COR-L47 (cell line): ENCODE results near the gene SEMA3E.
"Not testable (repeated sequence)": the region's sequence is repeated elsewhere in the genome, so short reads cannot be mapped to it uniquely, and the experiment has no call there.

ENCODE experiments used
- DNase-seq: peaks from one replicate; lab custom pipeline; 2025; lab: John Stamatoyannopoulos, UW

The SEMA3E gene

GRCh38 chr7:83648464-83649241 lies at the start of gene SEMA3E:
TSS of gene SEMA3E (minus strand) at chr7:83649139.
- DNase-seq = peak; percentile 5

DNA sequence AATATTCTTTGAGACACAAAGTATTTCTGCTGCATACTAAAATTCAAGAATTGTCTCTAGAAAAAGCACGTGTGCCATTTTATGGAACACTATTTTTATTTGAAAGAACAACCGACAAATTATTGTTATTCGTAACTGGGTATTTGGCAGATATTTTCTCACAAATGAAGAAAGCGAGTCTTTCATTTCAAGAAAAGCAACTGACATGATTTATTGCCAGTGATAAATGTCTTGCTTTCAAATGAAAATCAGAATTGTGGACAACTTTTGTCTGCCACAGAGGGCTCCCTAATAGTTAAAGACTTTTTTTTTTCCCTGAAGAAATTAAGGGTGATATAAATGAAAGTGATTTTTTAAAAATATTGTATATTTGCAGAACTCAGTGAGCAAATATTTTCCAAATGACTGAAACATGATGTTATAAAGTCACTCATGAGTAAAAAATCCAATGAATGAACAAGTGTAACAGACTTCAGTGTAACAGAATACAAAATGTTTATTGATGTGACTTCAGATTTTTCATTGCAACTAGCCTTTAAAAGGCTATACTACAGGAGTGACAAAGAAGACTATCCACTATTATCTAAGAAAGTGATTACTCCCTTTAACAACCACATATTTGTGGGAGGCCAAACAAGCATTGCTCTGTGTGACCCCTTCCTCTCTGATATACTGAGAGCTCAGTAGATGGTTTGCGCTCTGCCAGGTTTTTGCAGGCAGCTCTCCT lies 49.0 kb upstream of the SEMA3E start:
- DNase-seq = no peak

- DNase-seq = no peak
Observed at GRCh38 chr7:83696101-83696500, 47.2 kb upstream of the SEMA3E start.

GRCh38 chr7:83695128-83695960 lies 46.4 kb upstream of the SEMA3E start:
- DNase-seq = no peak

DNA sequence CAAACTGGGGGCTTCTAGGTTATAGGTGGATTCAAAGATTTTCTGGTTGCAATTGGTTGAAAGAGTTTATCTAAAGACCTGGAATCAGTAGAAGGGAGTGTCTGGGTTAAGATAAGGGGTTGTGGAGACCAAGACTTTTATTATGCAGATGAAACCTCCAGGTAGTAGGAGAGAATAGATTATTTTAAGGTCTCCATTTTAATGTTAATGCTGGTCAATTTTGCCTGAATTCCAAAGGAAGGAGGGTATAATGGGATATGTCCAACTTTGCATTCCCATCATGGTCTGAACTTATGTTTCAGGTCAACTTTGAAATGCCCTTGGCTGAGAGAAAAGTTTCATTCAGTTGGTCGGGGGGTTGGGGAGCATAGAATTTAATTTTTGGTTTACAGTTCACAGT lies 44.3 kb upstream of the SEMA3E start:
- DNase-seq = no peak

- DNase-seq = no peak
Observed at GRCh38 chr7:83691095-83691494, 42.2 kb upstream of the SEMA3E start.

DNA sequence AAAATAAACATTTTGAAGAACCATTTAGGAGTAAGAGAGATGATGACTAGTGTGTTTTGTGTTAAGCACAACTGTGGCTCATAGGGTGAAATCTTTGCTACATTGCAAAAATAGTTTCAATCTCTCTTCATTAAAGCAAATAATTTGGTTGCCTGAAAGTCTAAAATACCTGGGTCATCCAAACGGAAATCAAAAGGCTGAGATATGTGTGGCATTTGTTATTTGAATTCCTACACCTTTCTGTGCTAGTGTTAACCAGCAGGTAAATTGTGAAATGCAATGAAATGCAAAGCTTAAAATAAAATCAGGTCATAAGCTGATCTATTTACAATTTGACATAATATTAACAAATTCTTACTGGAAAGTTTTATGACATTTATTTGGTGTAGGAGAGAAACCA lies 40.9 kb upstream of the SEMA3E start:
- DNase-seq = no peak

GRCh38 chr7:83686416-83686815 lies 37.5 kb upstream of the SEMA3E start:
- no peak for DNase-seq

DNA sequence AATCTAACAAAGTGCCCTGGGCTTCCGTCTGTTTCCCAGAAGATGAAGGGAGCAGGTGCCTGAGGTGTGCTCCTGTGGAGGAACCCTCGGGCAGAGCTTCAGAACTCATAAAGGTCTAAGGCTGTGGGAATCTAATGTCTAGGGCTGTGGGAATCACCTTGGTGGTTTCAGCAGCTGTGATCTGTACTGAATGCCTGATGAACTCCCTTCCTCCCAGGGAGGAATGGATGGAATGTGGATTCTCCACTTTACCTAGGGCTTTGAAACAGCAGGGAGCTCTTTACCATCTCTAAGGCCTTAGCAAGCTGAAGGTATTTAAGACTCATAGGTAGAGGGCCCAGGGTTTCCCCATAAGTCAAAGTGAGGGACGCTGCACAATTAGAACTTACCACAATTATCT lies 36.0 kb upstream of the SEMA3E start:
- DNase-seq = no peak

DNA sequence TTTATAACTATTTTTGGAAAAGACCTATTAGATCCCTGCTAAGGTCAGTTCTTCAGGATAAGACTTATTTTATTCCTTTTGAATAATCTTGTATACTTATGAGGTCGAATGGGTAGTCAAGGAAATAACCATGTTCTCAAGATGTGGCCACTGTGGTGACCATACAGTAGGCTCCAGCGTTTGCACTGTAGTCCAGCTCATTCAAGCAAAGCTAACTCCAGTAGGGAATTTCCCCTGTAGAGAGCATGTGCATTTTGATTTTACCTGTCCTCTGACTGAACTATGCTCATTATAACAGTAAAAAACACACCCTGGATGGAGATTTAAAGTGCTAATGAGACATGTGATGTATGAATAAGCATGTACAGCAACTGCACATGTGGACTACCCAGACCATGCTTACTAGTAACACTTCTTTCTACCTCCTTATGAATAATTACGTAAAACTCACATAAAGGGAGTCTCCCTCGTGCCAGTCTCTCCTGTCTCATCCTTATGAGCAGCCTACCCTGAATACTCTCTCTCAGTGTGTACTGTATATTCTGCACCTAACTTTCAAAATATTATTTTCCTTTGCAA lies 32.4 kb upstream of the SEMA3E start:
- no peak for DNase-seq

- DNase-seq = peak; percentile 8
Observed at GRCh38 chr7:83677180-83677866, 28.4 kb upstream of the SEMA3E start.

DNA sequence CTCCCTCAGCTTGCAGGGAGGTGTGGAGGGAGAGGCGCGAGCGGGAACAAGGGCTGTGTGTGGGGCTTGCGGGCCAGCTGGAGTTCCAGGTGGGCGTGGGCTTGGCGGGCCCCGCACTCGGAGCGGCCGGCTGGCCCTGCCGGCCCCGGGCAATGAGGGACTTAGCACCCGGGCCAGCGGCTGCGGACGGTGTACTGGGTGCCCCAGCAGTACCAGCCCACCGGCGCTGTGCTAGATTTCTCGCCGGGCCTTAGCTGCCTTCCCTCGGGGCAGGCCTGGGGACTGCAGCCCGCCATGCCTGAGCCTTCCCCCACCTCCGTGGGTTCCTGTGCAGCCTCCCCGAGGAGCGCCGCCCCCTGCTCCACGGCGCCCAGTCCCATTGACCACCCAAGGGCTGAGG lies 24.4 kb upstream of the SEMA3E start:
- not testable (repeated sequence) for DNase-seq

DNA sequence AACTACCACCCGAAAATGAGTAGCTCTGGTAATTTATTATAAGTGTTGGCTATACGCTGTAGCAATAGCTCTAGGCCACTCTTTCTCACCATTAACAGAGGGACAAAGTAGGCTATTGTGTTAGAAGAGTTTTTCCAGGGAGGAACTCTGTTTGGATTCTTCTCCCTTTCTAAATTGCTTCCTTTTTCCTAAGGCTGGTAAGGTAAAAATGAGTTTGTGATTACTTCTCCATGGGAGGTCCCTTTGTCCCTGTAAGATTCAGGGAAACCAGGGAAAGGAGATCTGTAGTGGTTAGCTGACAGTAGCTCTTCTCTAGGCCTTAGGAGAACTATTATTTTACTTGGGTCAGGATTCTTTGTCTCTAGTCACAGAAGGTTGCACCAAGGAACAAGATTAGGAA lies 23.2 kb upstream of the SEMA3E start:
- peak; percentile 46 for DNase-seq

- DNase-seq = no peak
Observed at GRCh38 chr7:83663131-83663530, 14.2 kb upstream of the SEMA3E start.

GRCh38 chr7:83658126-83658525 lies 9.2 kb upstream of the SEMA3E start:
- DNase-seq = no peak

DNA sequence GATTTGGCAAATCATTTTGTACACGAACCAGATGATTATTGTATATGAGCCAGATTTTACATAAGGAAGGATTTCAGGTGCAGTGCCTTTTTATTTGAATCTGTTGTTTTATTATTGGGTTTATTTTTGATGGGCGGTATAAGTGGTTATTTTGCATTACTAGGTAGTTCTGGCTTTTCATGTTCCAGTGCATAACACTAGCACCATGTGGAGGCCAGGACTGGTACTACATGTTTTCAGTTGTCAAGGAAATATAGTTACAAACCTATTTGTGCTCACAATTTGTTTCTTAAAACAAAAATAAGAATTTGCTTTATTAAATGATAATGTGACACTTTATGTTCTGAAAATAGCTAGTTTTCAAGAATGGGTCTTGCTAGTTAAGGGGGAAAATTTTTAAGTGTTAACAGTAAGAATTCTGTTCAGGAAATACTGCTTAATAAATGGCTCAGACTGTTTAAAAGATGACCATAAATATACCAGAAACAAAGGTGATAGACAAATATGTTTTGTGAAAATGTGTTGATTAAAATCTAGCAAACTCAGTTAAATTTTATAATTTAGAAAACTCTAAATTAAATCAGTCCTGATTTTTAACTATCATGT lies 7.1 kb upstream of the SEMA3E start:
- DNase-seq = peak; percentile 31

GRCh38 chr7:83652481-83652880 lies 3.5 kb upstream of the SEMA3E start:
- no peak for DNase-seq

DNA sequence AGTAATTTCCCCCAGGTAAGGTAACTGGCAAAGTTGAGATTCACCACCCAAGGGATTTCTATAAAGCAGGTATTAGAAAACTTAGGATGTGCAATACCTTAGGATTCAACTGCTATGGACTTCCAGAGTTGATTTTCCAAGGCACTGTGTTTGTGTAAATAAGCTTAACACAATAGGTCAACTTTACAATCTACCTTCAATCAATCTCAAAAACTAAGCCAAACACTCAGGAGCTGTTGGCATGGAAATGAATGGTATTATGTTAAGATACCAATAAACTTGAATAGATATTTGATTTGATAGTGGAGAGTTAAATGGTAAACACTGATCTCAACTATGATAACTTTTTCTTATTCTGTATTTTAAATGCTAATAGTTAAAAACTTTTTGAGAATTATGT lies 762 bp upstream of the SEMA3E start:
- no peak for DNase-seq

DNA sequence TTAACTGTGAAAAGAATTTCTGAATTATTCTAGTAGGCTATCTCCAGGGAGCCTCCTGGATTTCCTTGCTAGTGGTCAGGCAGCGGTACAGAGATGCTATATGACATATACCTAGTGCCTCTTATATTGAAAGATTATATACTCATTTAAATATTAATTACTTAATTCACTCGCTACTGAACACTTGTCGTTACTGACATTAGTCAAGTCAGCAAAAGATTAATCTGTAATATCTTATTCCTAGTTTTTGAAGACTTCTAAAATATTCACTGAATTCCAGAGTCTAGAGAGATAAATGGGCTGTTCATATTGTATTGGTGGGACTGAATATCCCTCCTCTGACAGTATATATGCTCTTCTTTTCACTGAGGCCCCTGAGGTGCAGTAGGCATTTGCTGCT lies 2.9 kb downstream of the SEMA3E start:
- no peak for DNase-seq

DNA sequence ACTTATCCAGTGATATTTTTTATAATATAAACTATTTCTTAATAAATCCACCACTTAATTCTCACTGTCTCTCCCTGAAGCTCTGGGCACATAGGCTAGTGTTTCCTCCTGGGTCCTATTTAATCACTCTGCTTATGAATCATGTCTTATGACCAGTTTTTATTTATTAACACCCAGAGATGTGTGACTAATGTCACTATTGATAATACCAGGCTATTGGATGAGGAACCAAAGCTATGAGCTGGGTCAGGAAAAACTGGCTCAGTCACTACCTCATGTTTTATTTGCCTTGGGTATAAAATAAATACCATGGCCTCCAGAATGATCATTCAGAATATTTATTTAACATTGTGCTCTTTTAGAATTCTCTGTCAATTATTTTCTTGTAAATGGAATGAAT lies 5.2 kb downstream of the SEMA3E start:
- no peak for DNase-seq

GRCh38 chr7:83643012-83643411 lies 5.9 kb downstream of the SEMA3E start:
- no peak for DNase-seq
